ENCODE measurements around the gene PHF13.

The PHF13 gene

DNA sequence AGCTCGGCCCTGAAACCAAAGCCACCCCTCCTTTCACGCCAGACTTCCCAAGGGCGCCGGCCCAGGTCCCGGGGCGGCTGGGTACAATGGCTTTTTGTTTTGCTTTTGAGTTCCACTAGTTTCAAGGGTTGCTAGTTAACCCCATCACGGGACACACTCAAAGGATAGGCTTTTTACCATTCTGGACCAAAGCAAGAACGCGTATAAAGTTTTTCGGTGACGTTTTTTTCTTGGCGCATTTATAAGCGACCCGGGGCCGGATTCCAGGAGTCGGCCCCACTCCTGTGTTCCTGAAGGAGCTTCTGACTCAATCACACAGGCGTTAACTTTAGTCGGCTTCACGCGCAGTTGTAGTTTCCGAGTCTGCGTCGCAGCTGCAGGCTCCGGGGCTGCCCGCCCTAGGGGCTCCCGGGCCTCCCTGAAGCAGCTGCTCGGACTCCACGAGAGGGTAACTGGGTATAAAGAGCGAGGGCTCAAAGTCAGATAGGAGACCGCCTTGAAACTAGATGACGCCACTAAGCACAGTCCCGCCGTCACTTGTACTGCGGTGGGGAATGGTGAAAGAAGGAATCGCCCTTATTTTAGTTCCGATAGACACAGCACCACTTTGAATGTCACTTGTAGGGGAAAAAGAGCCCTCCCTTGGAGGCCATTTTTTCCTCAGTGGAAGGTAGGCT, 10.2 kb upstream of the PHF13 start:
- Mint-ChIP-seq H3K4me1 (ENCODE audit: low read depth) (peaks cover 35% of the 10 kb centered on the region), H3K36me3 (ENCODE audit: low read depth) (peaks cover 21% of the 10 kb centered on the region), H3K27ac (peak overlapping the region; percentile 93), H3K9me3 (no peaks in the 10 kb centered on the region), H3K27me3 (no peaks in the 10 kb centered on the region), H3K4me3 (peak overlapping the region; percentile 80)

DNA sequence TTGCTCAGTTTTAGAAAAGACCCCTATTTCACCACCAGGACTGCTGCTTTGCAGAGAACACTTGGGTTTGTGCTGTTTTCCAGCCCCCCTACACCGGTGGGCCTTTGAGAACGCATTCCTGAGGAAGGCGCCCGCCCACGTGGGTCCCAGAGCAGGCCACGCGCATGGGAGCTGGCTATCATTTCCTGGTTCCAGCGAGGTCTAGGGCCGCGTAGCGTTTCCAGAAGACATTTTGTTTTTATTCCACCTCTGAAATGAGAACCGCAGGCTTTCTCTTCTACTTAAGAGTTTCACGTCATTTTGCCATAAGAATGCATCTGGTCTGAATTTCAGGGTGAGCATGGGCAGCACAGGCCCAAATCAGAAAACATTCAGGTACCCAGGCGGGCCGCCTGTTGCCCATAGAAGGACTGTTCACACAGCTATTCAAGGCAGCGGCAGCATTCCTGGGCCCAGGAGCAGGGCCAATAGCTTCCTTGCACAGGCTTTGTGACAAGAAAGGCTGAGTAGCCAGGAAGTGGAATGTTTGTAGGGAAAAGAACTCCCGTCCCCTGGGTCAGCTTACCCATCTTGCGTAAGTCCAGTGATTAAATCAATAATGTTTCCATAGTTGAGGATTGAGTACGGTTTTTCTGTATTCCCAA, 9.5 kb upstream of the PHF13 start:
- Mint-ChIP-seq H3K9me3 (no peaks in the 10 kb centered on the region), H3K4me3 (peak overlapping the region; percentile 80), H3K27ac (peak overlapping the region; percentile 93), H3K36me3 (ENCODE audit: low read depth) (peaks cover 16% of the 10 kb centered on the region), H3K27me3 (no peaks in the 10 kb centered on the region), H3K4me1 (ENCODE audit: low read depth) (peaks cover 29% of the 10 kb centered on the region)

DNA sequence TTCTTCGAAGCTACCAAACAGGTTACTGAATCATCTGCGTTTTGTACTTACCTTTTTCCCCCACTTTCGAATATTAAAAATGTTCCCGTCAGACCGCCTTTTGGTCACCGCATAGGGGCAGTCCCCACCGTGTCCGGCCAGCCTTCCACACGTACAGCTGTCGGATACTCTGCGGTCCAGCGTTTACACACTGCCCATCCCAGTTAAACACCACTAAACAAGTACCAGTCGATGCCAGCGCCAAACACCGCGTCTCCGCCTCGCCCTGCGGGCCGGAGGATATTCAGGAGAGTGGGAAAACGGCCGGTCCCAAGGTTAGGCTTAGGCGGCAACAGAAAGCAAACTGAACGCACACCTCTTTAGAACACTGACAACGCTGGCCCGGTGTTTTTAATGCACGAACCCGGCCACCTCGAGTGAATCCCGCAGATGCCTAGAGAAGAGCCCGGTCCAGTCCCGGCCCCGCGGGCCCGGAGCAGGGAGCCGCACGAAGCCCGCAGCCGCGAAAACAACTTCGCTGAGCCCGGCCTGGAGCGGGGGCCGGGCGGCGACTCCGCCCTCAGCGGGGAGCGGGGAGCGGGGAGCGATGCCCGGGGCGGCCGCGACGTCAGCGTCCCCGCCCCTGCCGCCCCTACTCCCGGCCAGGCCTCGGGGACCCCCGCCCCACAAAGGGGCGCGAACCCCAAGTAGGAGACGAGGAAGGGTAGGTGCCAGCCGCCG, 730 bp upstream of the PHF13 start:
- Mint-ChIP-seq H3K9me3 (no peaks in the 10 kb centered on the region), H3K27ac (peak overlapping the region; percentile 86), H3K36me3 (ENCODE audit: low read depth) (peaks cover 4% of the 10 kb centered on the region), H3K4me3 (peak overlapping the region; percentile 91), H3K27me3 (no peaks in the 10 kb centered on the region), H3K4me1 (ENCODE audit: low read depth) (peaks cover 18% of the 10 kb centered on the region)

DNA sequence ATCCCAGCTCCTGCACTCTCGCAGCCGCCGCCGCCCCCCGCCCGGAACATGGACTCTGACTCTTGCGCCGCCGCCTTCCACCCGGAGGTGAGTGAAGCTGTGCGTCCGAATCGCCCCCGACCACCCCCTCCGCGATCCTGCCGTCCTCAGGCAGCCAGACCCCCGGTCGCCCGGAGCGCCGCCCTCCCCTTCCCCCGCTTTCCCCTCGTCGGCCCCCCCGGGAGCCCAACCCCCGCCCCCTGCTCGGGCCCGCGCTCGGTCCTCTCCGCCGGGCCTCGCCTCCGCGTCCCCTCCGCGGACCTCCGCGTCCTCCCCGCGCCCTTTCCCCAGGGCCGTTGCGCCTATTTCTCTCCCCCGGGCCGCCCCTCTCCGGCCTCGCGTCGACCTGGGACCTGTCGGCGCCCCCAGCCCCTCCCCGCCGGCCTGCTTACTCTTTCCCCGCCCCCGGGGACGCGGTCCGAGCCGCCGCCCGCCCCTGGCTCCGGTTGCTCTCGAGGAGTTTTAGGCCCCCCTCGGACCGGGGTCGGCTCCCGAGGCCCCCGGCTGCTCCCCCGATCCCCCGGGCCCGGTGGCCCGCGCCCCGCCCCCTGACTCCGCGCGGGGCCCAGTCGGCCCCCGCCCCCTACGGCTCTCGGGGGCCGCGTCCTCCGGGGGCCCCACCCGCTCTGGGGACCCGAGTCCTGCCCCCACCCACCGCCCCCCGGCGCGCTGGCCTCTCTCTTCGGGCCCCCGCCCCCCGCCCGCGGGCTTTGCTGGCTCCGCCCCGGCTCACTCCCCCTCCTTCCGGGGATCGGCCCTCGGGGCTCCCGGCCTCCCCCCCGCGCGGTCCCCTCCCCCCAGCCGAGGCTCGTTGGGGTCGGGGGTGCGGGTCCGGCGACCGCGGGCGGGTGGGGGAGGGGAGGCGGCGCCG, 743 bp downstream of the PHF13 start:
- Mint-ChIP-seq H3K27me3 (no peaks in the 10 kb centered on the region), H3K9me3 (no peaks in the 10 kb centered on the region), H3K4me1 (ENCODE audit: low read depth) (peaks cover 18% of the 10 kb centered on the region), H3K27ac (no peak overlapping the region), H3K36me3 (ENCODE audit: low read depth) (peaks cover 10% of the 10 kb centered on the region), H3K4me3 (peak overlapping the region; percentile 60)

DNA sequence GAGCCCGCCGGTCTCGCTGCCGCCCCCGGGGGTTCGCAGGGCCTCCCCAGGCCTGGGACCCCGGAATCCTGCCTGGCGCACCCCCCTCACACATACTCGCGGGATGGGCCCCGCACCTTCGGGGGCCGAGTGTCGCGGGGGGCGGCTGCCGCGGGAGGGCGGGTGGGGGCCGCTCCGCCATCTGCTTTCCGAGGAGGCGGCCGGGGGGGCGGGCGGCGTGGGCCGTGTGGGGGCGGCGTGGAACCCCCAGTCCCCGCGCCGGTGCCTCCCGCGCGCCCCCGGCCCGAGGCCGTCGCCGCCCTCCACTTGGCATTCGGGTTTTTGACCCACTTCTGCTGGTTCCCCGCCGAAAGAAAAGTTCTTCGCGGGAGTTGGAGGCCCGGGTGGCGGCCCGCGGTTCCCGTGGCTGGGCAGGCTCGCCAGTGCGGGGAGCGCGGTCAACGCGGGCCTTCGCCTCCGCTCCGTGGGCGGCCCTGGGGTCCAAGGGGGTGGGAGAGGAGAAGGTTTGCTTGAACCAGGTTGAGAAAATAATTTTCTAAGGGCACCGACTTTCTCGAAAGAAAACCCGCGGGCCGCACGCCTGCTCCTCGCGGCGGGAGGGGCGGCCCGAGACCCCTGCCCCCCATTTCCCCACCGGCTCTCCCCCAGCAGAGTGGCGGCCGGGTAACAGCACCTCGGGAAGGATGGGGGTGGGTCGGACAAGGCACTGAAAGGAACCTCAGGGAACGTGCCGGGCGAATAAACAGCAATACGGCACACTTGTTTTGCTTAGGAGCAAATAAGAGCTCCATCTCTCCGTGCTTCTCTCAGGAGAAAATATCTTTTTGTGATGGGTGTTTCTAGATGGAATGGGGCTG, 1.6 kb downstream of the PHF13 start:
- peak overlapping the region; percentile 74 for H3K4me3 Mint-ChIP-seq
- peaks cover 17% of the 10 kb centered on the region for H3K36me3 Mint-ChIP-seq (ENCODE audit: low read depth)

DNA sequence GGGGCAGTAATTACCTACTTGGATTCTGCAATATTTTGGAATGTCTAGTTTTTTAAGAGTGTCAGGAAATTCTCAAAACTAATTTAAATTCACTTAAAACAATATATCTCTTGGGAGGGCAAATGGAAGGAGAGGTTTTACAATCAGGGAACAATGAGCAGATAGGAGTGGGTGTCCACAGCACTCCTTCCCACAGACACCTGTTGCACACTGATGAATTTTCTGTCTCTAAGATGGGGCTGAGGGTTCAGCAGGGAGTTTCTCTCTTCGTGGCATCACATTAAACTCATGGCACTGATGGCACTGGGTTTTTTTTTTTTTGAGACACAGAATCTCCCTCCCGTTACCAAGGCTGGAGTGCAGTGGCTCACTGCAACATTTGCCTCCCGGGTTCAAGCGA, 5.5 kb downstream of the PHF13 start:
- H3K9me3 Mint-ChIP-seq = no peaks in the 10 kb centered on the region
- H3K36me3 Mint-ChIP-seq (ENCODE audit: low read depth) = peaks cover 39% of the 10 kb centered on the region
- H3K4me1 Mint-ChIP-seq (ENCODE audit: low read depth) = peaks cover 13% of the 10 kb centered on the region
- H3K4me3 Mint-ChIP-seq = no peak overlapping the region
- H3K27ac Mint-ChIP-seq = no peak overlapping the region
- no peaks in the 10 kb centered on the region for H3K27me3 Mint-ChIP-seq

More for the DNA sequence above, 1.6 kb downstream of the PHF13 start:
- H3K9me3 Mint-ChIP-seq = no peaks in the 10 kb centered on the region
- H3K27me3 Mint-ChIP-seq = no peaks in the 10 kb centered on the region
- H3K4me1 Mint-ChIP-seq (ENCODE audit: low read depth) = peaks cover 18% of the 10 kb centered on the region
- H3K27ac Mint-ChIP-seq = peak overlapping the region; percentile 38

DNA sequence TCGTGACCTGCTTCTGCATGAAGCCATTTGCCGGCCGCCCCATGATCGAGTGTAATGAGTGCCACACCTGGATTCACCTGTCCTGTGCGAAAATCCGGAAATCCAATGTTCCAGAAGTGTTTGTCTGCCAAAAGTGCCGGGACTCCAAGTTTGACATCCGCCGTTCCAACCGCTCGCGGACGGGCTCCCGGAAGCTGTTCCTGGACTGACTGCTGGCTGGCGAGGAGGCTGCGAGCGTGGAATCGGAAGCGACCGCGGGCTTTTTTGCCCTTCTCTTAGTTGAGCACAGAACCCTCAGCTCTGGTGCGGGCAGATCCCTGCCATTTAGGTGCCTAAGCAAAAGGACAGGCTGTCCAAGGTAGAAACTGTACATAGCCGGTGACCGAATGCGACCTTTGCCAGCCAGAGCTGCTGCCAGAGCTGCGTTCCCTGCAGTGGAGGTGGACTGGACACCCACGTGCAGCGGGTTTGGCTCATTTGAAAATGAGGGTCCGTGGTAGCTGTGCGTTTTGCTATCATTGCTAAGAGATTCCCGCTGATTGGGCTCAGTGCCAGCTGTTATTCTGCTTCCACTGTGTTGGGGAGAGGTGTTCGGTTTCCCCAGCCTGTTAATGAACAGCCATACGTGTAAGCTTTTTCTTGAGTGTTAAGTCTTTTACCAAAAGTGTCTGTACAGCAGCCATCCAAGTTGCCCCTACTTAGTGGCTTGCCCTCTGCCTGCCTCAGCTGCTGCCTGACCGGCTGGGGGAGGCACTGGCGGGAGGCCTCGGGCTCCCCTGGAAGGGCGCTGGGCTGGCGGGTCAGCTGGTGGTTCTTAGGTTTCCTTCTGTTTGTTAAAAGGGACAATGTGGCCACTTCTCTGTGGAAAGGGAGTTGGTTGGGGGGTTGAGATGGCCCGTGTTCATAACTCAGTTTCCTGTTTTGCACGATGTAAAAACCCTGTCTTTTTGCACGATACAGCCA, 8.2 kb downstream of the PHF13 start:
- Mint-ChIP-seq H3K36me3 (ENCODE audit: low read depth) (peaks cover 37% of the 10 kb centered on the region), H3K4me1 (ENCODE audit: low read depth) (peaks cover 24% of the 10 kb centered on the region), H3K4me3 (no peak overlapping the region), H3K9me3 (no peaks in the 10 kb centered on the region), H3K27ac (no peak overlapping the region), H3K27me3 (no peaks in the 10 kb centered on the region)

DNA sequence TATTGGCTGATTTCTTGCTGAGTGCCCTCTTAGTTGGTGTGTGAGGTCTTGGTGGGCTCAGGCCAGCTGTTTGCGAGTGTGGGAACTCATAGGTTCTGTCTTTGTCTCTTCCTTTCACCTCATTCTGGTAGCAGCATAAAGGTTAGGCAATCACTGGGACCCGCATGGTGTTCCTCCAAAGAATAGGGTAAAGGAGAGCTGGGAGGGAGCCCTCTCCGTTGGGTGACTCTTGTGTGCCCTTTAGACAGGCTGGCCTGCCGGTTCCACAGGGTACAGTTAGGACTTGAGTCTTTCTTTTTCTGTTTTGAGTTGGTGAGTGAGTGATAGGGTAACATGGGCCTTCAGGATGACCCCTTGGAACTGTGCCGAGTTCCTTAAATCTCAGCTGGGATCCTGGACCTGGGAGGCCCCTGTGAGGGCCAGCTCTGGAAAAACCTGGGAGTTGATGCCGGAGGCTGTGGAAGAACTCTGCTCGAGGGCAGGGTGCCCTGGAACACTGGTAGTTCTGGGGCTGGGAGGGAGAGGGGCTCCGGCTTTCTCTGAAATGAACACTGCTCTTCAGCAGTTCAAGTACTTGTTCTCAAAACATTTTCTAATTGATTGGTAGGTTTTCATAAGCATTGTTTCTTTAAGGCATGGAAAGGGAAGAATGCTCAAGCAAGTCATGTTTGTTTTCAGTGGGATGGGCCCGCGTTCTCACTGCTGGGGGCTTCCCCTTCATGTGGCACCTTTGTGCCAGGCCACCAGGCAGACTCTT, 9.0 kb downstream of the PHF13 start:
- no peak overlapping the region for H3K27ac Mint-ChIP-seq
- peaks cover 38% of the 10 kb centered on the region for H3K36me3 Mint-ChIP-seq (ENCODE audit: low read depth)

DNA sequence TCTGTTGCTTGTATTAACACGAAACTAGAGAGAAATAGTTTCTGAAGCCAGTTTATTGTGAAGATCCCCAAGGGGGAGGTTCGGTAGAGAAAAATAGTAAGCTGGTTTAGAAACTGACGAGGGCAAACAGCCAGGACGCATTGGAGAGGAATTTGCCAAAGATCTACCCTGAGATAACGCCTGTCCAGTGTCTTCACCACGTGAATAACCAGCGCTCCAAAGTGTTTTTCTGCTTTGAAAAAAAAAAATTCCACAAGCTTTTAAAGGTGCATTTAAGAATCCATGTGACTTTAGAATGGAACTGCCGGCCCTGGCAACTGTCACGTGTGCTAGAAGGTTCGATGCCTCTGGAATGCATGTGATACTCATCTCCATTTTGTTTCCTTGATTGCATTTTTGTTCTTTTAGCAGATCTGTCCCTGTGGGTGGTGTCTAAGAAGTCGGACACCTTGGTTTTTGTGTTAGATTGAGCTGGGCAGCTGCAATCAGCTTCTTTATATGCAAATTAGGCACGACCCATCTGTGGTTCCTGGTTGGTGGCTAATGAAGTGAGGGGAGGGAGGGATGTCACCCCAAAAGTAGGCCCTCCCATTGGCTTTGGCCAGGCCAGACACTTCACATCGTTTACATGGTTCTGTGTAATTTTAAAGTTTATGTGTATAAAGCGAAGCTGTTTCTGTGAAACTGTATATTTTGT, 9.9 kb downstream of the PHF13 start:
- no peaks in the 10 kb centered on the region for H3K27me3 Mint-ChIP-seq
- peaks cover 42% of the 10 kb centered on the region for H3K36me3 Mint-ChIP-seq (ENCODE audit: low read depth)
- H3K9me3 Mint-ChIP-seq = no peaks in the 10 kb centered on the region
- peaks cover 37% of the 10 kb centered on the region for H3K4me1 Mint-ChIP-seq (ENCODE audit: low read depth)
- H3K27ac Mint-ChIP-seq = no peak overlapping the region
- H3K4me3 Mint-ChIP-seq = no peak overlapping the region

More for the DNA sequence above, 9.0 kb downstream of the PHF13 start:
- Mint-ChIP-seq H3K4me3 (no peak overlapping the region), H3K27me3 (no peaks in the 10 kb centered on the region), H3K4me1 (ENCODE audit: low read depth) (peaks cover 33% of the 10 kb centered on the region), H3K9me3 (no peaks in the 10 kb centered on the region)

DNA sequence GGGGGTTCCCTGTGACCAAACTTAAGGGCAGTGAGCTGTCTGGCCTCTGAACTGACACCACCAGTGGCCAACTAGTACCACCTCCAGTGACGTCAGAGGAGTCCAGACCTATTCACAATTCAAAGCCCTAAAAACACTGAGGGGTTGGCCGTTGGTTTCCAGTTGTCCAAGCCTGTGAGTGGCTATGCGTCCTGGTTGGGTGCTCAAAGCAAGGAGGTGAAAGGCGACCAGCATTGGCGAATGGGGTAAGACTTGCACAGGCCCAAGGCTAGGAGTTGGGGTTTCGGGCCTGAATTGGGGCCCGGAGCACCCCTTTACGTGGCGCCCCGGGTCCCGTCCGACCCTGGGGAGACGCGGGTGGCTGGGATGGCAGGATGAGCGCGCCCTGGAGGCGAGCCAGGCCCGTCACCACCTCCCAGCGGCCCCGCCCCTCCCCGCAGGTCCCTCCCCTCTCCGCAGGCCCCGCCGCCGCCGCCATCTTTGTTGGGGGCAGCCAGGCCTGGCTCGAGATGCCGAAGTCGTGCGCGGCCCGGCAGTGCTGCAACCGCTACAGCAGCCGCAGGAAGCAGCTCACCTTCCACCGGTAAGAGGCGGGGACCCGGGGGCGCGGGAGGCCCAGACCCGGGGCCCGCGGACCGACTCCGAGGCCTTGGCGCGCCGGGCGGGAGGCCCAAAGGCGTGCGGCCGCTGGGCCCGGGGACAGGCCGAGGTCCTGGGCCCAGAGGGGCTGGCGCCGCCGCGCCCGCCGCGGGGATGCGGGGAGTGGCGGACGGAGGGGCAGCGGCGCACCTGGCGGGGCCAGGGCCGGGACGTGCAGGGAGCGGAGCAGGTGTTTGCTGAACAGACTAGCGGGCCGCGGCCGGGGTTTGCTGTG, 11.4 kb downstream of the PHF13 start, which contains the start of gene THAP3:
Gene THAP3 (plus strand): TSS at position 159 of the 874 bp plus-strand sequence. CDS start 351 bp downstream, at position 510.
- H3K36me3 Mint-ChIP-seq (ENCODE audit: low read depth) = peaks cover 36% of the 10 kb centered on the region
- H3K27me3 Mint-ChIP-seq = no peaks in the 10 kb centered on the region
- peak within 1 kb of the TSS; percentile 94 for H3K4me3 Mint-ChIP-seq
- H3K9me3 Mint-ChIP-seq = no peaks in the 10 kb centered on the region
- peaks cover 37% of the 10 kb centered on the region for H3K4me1 Mint-ChIP-seq (ENCODE audit: low read depth)
- H3K27ac Mint-ChIP-seq = peak within 1 kb of the TSS; percentile 90

DNA sequence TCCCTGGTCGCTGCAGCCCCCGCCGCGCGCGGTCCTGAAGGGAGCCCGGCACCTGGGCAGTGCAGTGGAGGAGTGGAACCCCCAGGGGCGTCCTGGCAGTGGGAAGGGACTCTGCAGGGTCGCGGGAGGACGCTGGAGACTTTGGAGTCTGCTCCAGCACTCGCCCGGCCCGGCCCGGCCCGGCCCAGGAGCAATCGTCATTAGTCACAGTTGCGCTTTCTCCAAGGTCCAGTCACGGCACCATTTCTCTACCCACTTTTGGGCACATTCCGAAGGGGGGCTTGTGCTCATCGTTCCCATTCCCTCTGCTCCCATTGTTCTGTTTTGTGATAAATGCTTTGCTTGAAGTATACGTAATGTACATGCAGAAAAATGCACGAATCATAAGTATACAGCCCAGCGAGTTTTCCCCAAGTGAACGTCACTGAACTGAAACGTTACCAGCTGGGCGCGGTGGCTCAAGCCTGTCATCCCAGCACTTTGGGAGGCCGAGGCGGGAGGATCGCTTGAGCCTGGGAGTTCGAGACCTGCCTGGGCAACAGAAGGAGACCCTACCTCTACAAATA, 12.1 kb downstream of the PHF13 start:
- H3K27ac Mint-ChIP-seq = peak overlapping the region; percentile 90
- H3K36me3 Mint-ChIP-seq (ENCODE audit: low read depth) = peaks cover 34% of the 10 kb centered on the region
- H3K4me3 Mint-ChIP-seq = peak overlapping the region; percentile 94

More for the DNA sequence above, 12.1 kb downstream of the PHF13 start:
- H3K4me1 Mint-ChIP-seq (ENCODE audit: low read depth) = peaks cover 37% of the 10 kb centered on the region
- no peaks in the 10 kb centered on the region for H3K9me3 Mint-ChIP-seq
- H3K27me3 Mint-ChIP-seq = no peaks in the 10 kb centered on the region
